Keratinocyte (primary cell): ENCODE measurements around the gene SHC3.

Experiments used
- CTCF ChIP-seq, 3 experiments: IDR thresholded peaks in 1 of 3; conservative IDR thresholded peaks in 1 of 3; optimal IDR thresholded peaks in 1 of 3; 2 replicates in 2 of 3; 3 replicates in 1 of 3; pipeline versions ENCODE3 to v1.5.1; 2011; ENCODE audit warnings: low read length in 3 of 3, mild to moderate bottlenecking in 3 of 3, moderate library complexity in 2 of 3, control low read depth in 1 of 3, inconsistent platforms in 1 of 3; ENCODE audit not compliant: insufficient read depth in 2 of 3; ENCODE audit errors: extremely low read depth in 1 of 3
- EZH2 ChIP-seq: IDR thresholded peaks from one replicate; pipeline ENCODE4 v1.6.1; 2012; ENCODE audit warnings: inconsistent platforms, mild to moderate bottlenecking, low read length, moderate library complexity

GRCh38 chr9:88969646-88970373 lies 208.8 kb downstream of the SHC3 start:
- TF ChIP-seq EZH2 = no peak
- no peak for TF ChIP-seq CTCF (optimal IDR thresholded peaks at IDR 0.05 in 1 of 3, IDR thresholded peaks at IDR 0.05 in 1 of 3, conservative IDR thresholded peaks at IDR 0.05 in 1 of 3; ENCODE audit: extremely low read depth in 1 of 3, insufficient read depth in 2 of 3, low read length in 3 of 3)
